Measurements from ENCODE around the gene NEDD4L. TPM values are rescaled to one million over a fixed set of nuclear protein-coding genes. Genes with fewer than 3 reads are reported as not detected.

The NEDD4L gene
- total RNA-seq, 1 donor from 2014 or later = 41.1 TPM

DNA sequence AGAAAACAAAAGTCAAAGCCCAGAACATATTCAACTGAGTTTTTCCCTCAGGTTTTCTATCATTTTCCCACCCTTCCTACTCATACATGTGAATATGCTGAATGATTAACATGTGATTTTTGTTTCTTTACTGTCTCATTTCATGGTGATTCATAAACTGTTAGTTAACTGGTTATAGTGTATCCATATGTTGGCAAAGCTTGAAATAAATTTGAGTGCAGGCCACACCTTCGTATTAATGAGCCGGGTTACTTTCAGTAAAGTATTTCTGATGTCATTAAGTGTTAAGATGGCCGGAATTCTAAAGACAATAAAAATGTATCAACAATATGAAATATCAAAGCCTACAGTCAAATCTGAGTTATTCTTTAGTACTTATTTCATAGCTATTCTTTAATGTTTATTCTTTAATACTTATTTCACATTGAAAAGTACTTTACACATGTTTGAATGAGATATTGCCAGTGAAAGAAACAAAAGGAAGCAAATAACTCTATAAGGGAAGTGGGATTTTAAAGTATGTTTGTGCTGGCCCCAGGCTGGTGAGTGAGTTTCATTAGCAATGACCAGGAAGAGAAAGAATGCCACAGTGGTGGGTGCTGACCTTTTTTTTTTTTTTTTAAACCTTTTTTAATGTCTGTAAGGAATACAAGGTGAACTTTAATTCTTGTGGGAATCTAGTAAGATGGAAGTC lies 178.6 kb downstream of the NEDD4L start:
- DNase-seq (ENCODE audit: extremely low spot score, unreplicated experiment) = no peak
- H3K27ac Mint-ChIP-seq (ENCODE audit: unreplicated experiment) = peak overlapping the region; percentile 96

DNA sequence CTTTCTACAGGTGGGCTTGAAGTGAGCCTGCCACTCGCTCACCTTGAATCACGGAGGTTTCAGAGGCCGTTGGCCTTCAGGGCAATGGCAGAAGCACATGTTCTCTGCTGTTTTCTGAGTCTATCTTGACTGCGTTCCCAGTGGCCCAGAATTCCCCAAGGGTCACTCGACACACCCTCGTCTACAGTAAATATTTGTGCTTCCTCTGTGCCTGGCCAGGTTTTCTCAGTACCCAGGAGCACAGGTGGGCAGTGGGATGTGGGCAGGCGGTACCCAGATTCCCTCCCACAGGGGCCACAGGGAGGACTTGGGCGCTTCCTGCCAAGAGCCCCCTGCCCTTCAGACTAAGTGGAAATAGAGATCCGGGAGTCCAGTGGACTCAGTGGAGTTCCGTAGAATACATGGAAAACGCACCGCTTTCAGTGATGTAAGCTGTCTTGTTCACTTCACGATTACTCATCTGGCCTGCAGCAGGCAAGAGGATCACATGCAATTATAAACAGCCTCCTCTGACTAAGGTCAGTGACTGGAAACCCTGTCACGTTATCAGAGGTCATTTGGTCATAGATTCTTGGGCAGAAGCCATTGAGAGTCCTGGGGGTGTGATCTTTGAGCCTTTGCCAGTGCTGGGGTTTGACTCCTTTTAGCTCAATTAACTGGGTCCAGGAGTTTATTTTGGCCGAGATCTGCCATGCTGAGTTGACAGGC lies 179.8 kb downstream of the NEDD4L start:
- Mint-ChIP-seq H3K36me3 (ENCODE audit: unreplicated experiment) (no peaks in the 10 kb centered on the region), H3K4me3 (ENCODE audit: unreplicated experiment) (peak overlapping the region; percentile 78), H3K27me3 (ENCODE audit: unreplicated experiment) (no peaks in the 10 kb centered on the region), H3K4me1 (ENCODE audit: unreplicated experiment) (peaks cover 69% of the 10 kb centered on the region), H3K27ac (ENCODE audit: unreplicated experiment) (peak overlapping the region; percentile 96), H3K9me3 (ENCODE audit: unreplicated experiment) (no peaks in the 10 kb centered on the region)
- no peak for DNase-seq (ENCODE audit: extremely low spot score, unreplicated experiment)
- TF ChIP-seq, protein P1, sequence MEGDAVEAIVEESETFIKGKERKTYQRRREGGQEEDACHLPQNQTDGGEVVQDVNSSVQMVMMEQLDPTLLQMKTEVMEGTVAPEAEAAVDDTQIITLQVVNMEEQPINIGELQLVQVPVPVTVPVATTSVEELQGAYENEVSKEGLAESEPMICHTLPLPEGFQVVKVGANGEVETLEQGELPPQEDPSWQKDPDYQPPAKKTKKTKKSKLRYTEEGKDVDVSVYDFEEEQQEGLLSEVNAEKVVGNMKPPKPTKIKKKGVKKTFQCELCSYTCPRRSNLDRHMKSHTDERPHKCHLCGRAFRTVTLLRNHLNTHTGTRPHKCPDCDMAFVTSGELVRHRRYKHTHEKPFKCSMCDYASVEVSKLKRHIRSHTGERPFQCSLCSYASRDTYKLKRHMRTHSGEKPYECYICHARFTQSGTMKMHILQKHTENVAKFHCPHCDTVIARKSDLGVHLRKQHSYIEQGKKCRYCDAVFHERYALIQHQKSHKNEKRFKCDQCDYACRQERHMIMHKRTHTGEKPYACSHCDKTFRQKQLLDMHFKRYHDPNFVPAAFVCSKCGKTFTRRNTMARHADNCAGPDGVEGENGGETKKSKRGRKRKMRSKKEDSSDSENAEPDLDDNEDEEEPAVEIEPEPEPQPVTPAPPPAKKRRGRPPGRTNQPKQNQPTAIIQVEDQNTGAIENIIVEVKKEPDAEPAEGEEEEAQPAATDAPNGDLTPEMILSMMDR (IDR thresholded peaks at IDR 0.05) = no peak

More for the DNA sequence above, 178.6 kb downstream of the NEDD4L start:
- TF ChIP-seq, protein P1 (IDR thresholded peaks at IDR 0.05) = no peak
- peaks cover 82% of the 10 kb centered on the region for H3K4me1 Mint-ChIP-seq (ENCODE audit: unreplicated experiment)
- peak overlapping the region; percentile 78 for H3K4me3 Mint-ChIP-seq (ENCODE audit: unreplicated experiment)
- no peaks in the 10 kb centered on the region for H3K9me3 Mint-ChIP-seq (ENCODE audit: unreplicated experiment)
- no peaks in the 10 kb centered on the region for H3K36me3 Mint-ChIP-seq (ENCODE audit: unreplicated experiment)
- H3K27me3 Mint-ChIP-seq (ENCODE audit: unreplicated experiment) = no peaks in the 10 kb centered on the region

DNA sequence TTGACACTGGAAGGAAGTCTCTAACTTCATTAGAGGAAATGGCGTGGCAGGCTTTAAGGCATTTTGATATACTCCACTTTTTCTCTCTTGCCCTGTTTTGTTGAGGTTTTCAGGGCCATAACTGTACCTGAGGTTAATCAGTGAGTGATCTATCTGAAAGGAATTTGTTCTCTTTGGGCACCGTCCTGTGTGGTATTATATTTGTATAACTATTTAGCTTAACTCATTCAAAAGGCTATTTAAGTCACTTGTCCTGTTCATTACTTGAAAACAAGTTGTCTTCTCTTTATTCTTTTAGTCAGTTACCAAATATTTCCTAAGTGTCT lies 180.4 kb downstream of the NEDD4L start:
- Mint-ChIP-seq H3K9me3 (ENCODE audit: unreplicated experiment) (no peaks in the 10 kb centered on the region), H3K4me3 (ENCODE audit: unreplicated experiment) (peak overlapping the region; percentile 78), H3K4me1 (ENCODE audit: unreplicated experiment) (peaks cover 65% of the 10 kb centered on the region), H3K36me3 (ENCODE audit: unreplicated experiment) (no peaks in the 10 kb centered on the region), H3K27me3 (ENCODE audit: unreplicated experiment) (no peaks in the 10 kb centered on the region), H3K27ac (ENCODE audit: unreplicated experiment) (peak overlapping the region; percentile 96)
- no peak for DNase-seq (ENCODE audit: extremely low spot score, unreplicated experiment)
- TF ChIP-seq, protein P1 (IDR thresholded peaks at IDR 0.05) = no peak

GRCh38 chr18:58225101-58225500 lies 181.1 kb downstream of the NEDD4L start:
- H3K4me3 Mint-ChIP-seq (ENCODE audit: unreplicated experiment) = peak overlapping the region; percentile 26
- no peak for DNase-seq (ENCODE audit: extremely low spot score, unreplicated experiment)
- H3K36me3 Mint-ChIP-seq (ENCODE audit: unreplicated experiment) = no peaks in the 10 kb centered on the region
- H3K27me3 Mint-ChIP-seq (ENCODE audit: unreplicated experiment) = no peaks in the 10 kb centered on the region
- TF ChIP-seq, protein P1 (IDR thresholded peaks at IDR 0.05) = no peak
- no peaks in the 10 kb centered on the region for H3K9me3 Mint-ChIP-seq (ENCODE audit: unreplicated experiment)
- peaks cover 69% of the 10 kb centered on the region for H3K4me1 Mint-ChIP-seq (ENCODE audit: unreplicated experiment)
- peak overlapping the region; percentile 96 for H3K27ac Mint-ChIP-seq (ENCODE audit: unreplicated experiment)

GRCh38 chr18:58226429-58226828 lies 182.4 kb downstream of the NEDD4L start:
- Mint-ChIP-seq H3K27me3 (ENCODE audit: unreplicated experiment) (no peaks in the 10 kb centered on the region), H3K4me1 (ENCODE audit: unreplicated experiment) (peaks cover 72% of the 10 kb centered on the region), H3K36me3 (ENCODE audit: unreplicated experiment) (no peaks in the 10 kb centered on the region), H3K4me3 (ENCODE audit: unreplicated experiment) (no peak overlapping the region), H3K9me3 (ENCODE audit: unreplicated experiment) (no peaks in the 10 kb centered on the region), H3K27ac (ENCODE audit: unreplicated experiment) (no peak overlapping the region)
- DNase-seq (ENCODE audit: extremely low spot score, unreplicated experiment) = no peak
- TF ChIP-seq, protein P1 (IDR thresholded peaks at IDR 0.05) = no peak
